ENCODE results near the gene SPPL3. TPM values are rescaled to one million over a fixed set of nuclear protein-coding genes. Genes with fewer than 3 reads are reported as not detected.

Gene SPPL3
- total RNA-seq, 1 donor = 10.9 TPM

DNA sequence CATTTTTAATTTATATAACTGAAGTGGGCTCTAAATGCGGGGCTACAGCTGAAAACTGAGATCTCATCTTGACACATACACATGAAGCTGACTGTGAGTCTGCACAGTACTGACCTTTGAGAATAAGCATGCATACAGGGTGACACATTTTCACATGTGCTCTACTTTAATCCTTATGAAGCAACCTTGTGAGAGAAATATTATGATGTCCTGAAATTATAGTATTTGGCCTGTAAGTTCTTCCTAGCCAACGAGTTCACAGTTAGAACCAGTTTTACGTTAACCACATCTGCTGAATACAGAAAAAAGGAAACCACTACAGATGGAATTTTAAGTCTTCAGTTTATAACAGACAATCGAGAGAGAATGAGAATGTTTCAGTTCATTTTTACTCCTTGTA lies 70.3 kb downstream of the SPPL3 start:
- peaks cover 56% of the 10 kb centered on the region for H3K79me2 ChIP-seq (ENCODE audit: insufficient read depth, low read length)
- no peak overlapping the region for H3K4me3 ChIP-seq (ENCODE audit: insufficient read depth, low read length)
- DNase-seq (ENCODE audit: insufficient read length, low spot score, missing footprints) = no peak
- no peaks in the 10 kb centered on the region for H3K9me3 ChIP-seq (ENCODE audit: low read depth, low read length)
- TF ChIP-seq, protein P1, sequence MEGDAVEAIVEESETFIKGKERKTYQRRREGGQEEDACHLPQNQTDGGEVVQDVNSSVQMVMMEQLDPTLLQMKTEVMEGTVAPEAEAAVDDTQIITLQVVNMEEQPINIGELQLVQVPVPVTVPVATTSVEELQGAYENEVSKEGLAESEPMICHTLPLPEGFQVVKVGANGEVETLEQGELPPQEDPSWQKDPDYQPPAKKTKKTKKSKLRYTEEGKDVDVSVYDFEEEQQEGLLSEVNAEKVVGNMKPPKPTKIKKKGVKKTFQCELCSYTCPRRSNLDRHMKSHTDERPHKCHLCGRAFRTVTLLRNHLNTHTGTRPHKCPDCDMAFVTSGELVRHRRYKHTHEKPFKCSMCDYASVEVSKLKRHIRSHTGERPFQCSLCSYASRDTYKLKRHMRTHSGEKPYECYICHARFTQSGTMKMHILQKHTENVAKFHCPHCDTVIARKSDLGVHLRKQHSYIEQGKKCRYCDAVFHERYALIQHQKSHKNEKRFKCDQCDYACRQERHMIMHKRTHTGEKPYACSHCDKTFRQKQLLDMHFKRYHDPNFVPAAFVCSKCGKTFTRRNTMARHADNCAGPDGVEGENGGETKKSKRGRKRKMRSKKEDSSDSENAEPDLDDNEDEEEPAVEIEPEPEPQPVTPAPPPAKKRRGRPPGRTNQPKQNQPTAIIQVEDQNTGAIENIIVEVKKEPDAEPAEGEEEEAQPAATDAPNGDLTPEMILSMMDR (IDR thresholded peaks at IDR 0.05; ENCODE audit: extremely low read depth, low read depth, low read length) = no peak
- no peak overlapping the region for H2AFZ ChIP-seq (ENCODE audit: low read length)
- no peak overlapping the region for H3K4me2 ChIP-seq (ENCODE audit: insufficient read depth, low read length)
- H3K27ac ChIP-seq (ENCODE audit: low read depth, low read length) = no peak overlapping the region
- H3K36me3 ChIP-seq (ENCODE audit: insufficient read depth, low read length) = no peaks in the 10 kb centered on the region
- no peaks in the 10 kb centered on the region for H3K27me3 ChIP-seq (ENCODE audit: insufficient read depth, low read length)
- H4K20me1 ChIP-seq (ENCODE audit: insufficient read depth, low read length) = peaks cover 66% of the 10 kb centered on the region
- peaks cover 16% of the 10 kb centered on the region for H3K4me1 ChIP-seq (ENCODE audit: insufficient read depth, low read length)

DNA sequence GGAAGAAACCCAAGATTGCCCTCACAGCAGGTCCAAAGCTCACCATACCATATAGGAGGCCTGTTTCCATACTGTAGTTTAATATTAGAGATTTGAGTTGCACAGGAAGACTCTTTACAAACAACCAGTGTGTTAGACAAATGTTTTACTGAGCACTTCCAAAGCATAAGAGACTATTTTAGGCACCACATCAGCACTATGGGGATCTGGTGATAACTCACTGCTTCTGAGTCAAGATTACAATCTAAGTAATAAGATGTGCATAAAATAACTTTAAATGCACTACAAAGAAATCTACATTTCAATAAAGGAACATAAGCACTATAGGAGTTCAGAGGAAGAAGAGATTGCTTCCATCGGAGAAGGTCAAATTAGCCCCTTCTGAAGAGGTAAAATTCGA lies 71.4 kb downstream of the SPPL3 start:
- DNase-seq (ENCODE audit: insufficient read length, low spot score, missing footprints) = no peak
- Histone ChIP-seq H3K4me1 (ENCODE audit: insufficient read depth, low read length) (peaks cover 16% of the 10 kb centered on the region), H3K27me3 (ENCODE audit: insufficient read depth, low read length) (no peaks in the 10 kb centered on the region), H3K4me2 (ENCODE audit: insufficient read depth, low read length) (no peak overlapping the region), H3K27ac (ENCODE audit: low read depth, low read length) (no peak overlapping the region), H3K9me3 (ENCODE audit: low read depth, low read length) (no peaks in the 10 kb centered on the region), H3K4me3 (ENCODE audit: insufficient read depth, low read length) (no peak overlapping the region), H3K36me3 (ENCODE audit: insufficient read depth, low read length) (no peaks in the 10 kb centered on the region), H2AFZ (ENCODE audit: low read length) (no peak overlapping the region), H4K20me1 (ENCODE audit: insufficient read depth, low read length) (peaks cover 66% of the 10 kb centered on the region), H3K79me2 (ENCODE audit: insufficient read depth, low read length) (peaks cover 53% of the 10 kb centered on the region)
- TF ChIP-seq, protein P1 (IDR thresholded peaks at IDR 0.05; ENCODE audit: extremely low read depth, low read depth, low read length) = no peak

DNA sequence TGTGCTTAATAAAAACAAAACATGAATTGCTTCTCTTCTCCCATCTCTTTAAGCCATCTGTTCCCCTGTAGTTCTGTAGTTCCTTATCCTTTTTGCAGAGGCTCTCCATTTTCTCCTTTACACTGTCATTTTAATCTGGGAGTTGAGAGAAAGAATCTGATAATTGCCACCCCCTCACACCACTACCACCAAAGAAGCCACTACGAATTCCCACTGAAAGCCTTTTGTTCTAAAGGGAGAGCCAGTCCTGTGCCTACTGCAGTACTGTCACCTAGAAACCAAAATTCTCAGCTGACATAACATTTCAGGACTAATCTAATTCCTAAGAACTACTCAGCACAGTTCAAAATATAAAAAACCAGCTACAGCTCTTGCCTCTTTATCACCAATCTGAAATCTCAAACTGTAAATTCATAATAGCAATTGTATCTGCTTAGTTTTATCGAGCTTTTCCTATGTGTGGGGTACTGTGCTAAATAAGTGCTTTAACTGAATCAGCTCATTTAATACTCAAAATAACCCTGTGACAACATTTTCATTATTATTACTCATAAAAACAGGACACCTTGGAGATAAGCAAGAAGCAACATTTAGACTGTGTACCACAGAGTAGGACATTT lies 72.4 kb downstream of the SPPL3 start:
- DNase-seq (ENCODE audit: insufficient read length, low spot score, missing footprints) = no peak
- Histone ChIP-seq H3K4me3 (ENCODE audit: insufficient read depth, low read length) (no peak overlapping the region), H4K20me1 (ENCODE audit: insufficient read depth, low read length) (peaks cover 56% of the 10 kb centered on the region), H3K27ac (ENCODE audit: low read depth, low read length) (no peak overlapping the region), H3K79me2 (ENCODE audit: insufficient read depth, low read length) (peaks cover 49% of the 10 kb centered on the region), H3K4me2 (ENCODE audit: insufficient read depth, low read length) (no peak overlapping the region), H2AFZ (ENCODE audit: low read length) (no peak overlapping the region), H3K27me3 (ENCODE audit: insufficient read depth, low read length) (no peaks in the 10 kb centered on the region), H3K36me3 (ENCODE audit: insufficient read depth, low read length) (no peaks in the 10 kb centered on the region), H3K4me1 (ENCODE audit: insufficient read depth, low read length) (peaks cover 16% of the 10 kb centered on the region), H3K9me3 (ENCODE audit: low read depth, low read length) (no peaks in the 10 kb centered on the region)
- TF ChIP-seq, protein P1 (IDR thresholded peaks at IDR 0.05; ENCODE audit: extremely low read depth, low read depth, low read length) = no peak

DNA sequence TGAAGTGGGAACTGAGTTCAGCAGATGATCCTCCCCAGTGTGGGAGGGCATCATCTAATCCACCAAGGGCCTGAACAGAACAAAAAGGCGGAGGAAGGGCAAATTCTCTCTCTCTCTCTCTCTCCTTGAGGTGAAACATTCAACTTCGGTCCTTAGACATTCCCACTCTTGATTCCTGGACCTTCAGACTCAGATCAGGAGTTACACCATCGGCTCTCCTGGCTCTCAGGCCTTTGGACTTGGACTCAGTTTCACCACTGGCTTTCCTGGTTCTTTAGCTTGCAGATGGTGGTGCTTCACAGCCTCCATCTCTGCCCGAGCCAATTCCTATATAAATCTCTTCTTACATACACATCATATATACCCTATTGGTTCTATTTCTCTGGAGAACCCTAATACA lies 73.2 kb downstream of the SPPL3 start:
- Histone ChIP-seq H3K9me3 (ENCODE audit: low read depth, low read length) (no peaks in the 10 kb centered on the region), H2AFZ (ENCODE audit: low read length) (no peak overlapping the region), H3K27ac (ENCODE audit: low read depth, low read length) (no peak overlapping the region), H3K4me1 (ENCODE audit: insufficient read depth, low read length) (peaks cover 14% of the 10 kb centered on the region), H3K4me3 (ENCODE audit: insufficient read depth, low read length) (no peak overlapping the region), H4K20me1 (ENCODE audit: insufficient read depth, low read length) (peaks cover 52% of the 10 kb centered on the region), H3K27me3 (ENCODE audit: insufficient read depth, low read length) (no peaks in the 10 kb centered on the region), H3K36me3 (ENCODE audit: insufficient read depth, low read length) (no peaks in the 10 kb centered on the region), H3K4me2 (ENCODE audit: insufficient read depth, low read length) (no peak overlapping the region), H3K79me2 (ENCODE audit: insufficient read depth, low read length) (peaks cover 49% of the 10 kb centered on the region)
- no peak for DNase-seq (ENCODE audit: insufficient read length, low spot score, missing footprints)
- TF ChIP-seq, protein P1 (IDR thresholded peaks at IDR 0.05; ENCODE audit: extremely low read depth, low read depth, low read length) = no peak

Measured in osteoblast (primary cell).